ENCODE data around the gene METAP1D.
"Not testable (repeated sequence)": the region's sequence is repeated elsewhere in the genome, so short reads cannot be mapped to it uniquely, and the experiment has no call there.

The METAP1D gene

DNA sequence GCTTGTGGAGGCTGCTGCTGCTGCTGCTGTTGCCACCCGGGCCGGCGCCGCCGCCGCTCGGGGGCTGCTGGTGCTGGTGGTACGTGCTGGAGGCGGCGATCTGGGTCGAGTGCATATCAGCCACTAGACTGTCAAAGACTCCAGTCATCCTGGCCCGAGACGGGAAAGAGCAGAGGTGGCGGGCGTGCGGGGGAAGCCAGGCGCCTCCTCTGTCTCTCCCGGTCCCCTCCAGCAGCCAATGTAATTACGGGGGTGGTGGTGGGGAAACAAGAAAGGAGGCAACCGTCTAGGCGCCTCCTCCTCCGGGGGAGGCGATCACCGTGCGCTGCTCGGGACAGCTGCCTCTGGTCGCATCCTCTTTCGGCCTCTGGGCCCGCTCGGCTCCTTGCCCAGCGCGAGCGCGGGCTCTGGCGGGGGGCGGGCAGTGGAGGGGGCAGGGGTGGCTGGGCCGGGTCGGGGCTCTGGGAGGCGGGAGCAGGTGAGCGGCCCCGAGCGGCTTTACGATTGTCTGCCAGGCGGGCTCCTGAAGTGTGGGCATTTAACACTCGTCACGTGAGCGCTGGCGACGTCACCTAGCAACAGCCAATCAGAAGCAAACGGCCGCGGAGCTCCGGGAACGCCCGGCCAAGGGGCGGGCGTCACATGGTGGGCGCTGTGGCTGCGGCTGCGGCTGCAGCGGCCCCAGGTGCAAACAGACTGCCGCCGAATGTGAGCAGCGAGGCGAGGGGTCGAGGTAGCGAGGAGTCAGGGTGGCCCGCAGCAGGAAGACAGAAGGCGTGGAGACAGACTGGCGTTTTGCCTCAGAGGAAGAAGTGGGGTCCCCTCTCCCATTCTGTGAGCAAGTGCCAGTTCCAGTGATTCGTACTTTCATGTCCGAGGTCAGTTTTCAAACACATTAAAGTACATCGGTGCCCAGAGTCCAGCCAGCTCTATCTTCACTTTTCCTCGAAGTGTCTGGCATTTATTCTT is 102.9 kb downstream of the METAP1D start, which contains the start of gene DLX2:
Gene DLX2, minus strand, starts transcription at position 510 of the 969 bp plus-strand sequence. Its CDS starts 362 bp downstream, at position 148.
- DNase-seq: peak; percentile 81

DNA sequence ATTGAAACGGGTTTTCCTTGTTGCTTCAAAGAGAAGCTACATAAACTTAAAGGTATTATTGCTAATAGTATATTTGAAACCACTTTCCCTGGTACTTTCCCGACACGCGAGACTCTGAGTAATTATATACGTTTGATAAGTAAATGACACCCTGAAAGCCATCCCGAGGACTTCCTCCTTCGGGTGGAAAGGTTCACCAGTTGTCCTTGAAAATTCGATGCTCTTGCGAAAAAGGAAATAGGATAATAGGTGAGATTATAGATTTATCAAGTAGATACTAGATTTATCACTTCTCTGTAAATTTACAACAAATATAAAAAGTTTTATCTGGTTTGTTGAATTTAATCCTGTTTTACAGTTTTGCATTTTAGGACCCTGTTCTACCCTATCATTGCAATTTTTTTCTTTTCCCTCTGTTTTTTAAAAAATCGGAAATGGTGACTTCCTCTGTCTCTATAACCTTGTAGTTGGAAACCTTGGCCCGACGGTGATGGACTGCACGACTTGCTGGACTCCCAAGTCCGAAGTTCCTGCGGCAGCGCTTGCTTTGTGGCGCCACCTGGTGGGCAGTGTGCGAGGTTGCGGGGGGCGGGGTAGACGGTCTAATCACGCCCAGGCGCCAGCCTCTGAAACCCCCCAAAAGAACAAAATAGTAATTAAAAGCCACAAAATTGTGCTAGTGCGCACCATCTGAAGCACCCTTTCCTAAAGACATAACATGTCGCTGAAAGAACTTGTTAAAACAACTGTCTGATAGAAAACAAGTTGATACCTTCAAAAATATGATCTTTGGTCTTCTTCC is 103.9 kb downstream of the METAP1D start:
- peak; percentile 69 for DNase-seq

DNA sequence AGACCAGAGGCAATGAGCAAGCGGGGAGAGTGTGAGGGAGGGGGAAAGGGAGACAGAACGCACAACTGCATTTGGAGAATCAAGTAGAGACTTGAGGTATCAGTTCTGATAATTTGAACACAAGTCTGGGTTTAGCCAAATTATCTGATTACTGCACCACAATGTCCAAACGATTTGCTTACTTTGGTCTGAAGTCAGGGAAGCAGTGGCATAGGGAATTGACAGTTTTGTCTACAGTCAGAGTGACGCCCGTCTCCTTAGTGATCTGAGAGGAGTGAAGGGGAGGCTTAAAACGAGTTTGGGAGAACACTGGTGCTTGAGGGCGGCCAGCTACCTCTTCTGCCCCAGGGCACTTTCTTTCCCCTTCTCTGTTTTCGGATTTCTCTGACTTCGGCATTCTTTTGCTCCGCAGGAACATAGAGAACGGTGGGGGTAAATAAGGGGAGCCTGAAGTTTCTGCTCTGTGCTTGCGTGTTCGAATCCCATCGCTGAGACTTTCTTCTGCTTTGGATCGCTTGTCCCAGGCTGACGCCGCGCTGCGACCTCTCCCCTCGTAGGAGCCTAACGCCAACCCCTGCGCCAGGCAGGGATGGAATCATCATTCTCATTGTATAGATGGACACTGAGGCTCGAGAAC is 105.8 kb downstream of the METAP1D start:
- peak; percentile 35 for DNase-seq

DNA sequence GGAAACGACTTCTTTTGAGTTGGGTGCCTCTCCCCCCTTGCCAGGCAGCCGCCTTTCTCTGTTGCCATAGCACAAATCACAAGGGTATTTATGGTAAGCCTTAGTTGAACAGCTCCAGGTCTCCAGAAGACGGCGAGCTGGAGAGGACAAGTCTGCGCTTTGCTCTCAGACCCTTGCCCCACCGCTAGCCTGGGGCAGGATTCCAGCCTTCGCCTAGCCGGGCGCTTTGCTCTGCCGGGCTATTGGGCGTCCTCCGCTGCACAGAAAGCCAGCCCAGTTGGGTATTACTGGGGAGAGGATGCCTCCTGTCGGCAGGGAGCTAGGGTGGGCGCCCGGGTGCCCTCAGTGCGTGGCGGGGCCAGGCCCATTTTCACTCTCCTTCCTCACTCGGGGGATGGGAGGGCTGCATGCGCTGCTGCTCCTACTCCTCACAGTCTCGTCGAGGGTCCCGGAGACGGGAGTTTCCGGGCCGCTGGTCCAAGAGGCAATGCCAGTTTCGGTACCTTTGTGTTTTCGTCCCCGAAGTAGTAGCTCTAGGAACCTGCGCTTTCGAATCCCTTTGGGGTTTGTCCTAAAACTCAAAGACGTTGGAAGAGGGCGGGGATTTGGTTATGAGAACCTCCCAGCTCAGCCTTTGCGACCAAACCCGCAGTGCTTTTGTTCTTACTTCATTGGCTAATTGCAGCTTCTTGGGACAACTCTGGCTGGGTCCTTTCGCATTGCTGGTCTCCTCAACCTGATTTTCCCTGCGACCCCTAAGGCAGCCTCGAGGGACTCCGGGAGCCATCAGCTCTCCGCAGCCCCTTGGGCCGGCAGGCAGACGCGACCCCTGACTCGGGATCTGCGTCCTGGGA is 106.6 kb downstream of the METAP1D start:
- DNase-seq: peak; percentile 74

DNA sequence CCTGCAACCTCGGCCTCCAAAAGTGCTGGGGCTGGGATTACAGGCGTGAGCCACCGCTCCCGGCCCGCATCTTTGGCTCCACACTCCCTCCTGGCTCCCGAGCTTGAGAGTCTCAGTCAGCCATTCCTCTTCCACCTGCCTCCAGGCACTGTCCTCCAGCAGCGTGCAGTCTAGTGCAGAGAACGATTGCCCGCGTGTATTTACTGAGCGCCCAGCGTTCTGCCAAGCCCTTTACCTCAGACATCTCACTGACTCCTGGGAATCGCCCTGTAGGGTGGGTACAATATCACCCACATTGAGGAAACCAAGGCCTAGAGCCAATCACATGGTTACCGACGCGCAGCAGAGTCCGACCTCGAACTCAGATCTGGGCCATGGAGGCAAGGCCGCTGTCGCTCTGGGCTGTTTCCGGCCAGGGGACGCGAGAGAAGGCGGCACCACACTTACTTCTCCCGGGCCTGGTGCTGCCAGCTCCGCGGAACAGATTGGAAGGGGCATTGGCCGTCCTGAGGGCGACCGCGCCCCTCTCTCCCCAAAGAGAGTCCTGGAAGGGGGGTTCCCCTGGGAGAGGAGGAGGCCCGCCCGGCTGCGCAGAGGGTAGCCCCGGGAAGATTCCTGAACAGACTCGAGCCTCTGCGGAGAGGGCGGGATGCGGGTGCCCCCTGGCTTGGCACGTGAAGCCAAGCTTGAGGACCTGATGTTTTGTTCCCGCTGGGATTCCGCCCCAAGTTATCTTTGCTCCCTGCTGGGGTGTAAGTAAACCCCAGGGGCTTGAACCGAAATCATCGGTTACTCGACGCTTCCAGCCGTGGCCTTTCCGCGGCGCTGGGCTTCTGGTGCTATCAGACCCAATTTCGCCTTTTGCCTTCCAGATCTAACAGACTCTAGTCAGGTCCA is 108.2 kb downstream of the METAP1D start:
- DNase-seq: peak; percentile 41

DNA sequence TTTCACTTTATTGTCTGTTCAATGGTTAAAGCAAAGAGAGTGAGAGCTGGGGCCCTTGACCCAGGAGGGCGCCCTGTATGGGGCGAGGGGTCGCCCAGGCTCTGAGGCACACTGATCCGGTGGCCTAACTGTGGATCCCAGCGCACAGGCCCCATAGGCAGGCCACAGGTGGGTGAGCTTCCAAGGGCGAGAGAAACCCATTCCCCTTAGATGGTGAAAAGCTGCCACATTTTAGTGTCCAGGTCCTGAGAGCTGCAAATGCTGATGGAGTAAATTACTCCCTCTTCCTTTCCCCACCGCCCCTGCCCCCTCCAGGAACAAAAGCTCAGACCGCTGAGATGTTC is 108.8 kb downstream of the METAP1D start:
- no peak for DNase-seq

DNA sequence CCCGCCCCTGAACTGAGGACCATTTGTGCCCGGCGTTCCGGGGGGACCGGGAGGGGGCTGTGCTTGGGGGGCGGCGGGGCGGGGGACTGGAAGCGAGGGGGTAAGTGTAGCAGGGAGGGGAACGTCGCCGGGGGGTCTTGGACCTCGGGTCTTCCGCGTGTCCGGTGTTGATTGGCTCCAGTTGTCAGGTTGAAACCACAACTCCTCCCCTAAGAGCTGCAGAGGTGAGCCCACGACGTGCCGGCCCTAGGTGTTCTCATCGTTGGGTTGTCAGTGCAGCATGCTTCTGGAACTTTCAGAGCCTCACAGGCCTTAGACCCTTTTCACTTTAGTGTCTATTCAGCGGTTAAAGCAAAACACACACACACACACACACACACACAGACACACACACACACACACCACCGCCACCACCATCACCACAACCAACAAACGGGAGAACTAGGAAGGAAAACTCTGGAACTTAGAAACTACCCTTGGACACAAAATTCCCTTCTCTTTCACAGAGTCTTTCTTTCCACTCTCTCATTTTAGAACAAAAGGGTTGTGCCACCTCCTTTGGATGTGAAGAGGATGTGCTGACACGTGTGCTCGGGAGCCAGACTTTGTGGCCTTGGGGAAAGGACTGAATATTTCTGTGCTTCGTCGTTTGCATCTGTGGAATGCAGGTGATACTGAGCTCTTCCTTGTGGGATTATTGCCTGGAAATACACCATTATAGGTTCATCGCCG is 109.7 kb downstream of the METAP1D start:
- DNase-seq: peak; percentile 27

DNA sequence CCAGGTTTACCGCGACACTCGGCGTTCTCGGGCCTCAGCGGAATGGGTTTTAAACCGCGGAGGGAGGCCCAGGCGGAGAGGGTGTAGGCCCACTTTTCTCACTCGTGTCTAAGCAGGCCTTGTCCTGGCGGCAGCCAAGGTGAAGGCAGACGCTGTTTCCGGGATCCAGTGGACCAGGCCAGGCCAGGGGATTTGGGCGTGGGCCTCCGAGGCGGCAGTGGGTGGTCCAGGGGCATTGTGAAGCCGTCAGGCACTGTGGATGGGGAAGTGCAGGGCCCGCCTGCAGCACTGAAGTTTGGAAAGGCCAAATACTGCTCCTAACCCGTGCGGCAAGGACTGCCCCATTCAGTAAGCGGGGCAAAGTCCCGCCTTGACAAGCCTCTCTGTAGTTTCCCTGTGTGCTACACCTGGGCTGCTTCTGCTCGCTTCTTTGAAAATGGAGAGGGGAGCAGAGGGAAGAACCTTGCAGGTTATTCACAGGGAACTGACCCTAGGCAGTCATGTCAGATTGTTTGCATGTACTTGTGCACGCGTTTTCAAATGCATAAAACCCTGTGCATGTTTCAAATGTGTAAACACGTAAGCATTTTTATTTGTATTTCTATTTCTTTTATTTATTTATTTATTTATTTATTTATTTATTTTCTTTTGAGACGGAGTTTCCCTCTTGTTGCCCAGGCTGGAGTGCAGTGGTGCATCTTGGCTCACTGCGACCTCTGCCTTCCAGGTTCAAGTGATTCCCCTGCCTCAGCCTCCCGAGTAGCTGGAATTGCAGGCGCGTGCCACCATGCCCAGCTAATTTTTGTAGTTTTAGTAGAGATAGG is 110.4 kb downstream of the METAP1D start:
- peak; percentile 41 for DNase-seq

DNA sequence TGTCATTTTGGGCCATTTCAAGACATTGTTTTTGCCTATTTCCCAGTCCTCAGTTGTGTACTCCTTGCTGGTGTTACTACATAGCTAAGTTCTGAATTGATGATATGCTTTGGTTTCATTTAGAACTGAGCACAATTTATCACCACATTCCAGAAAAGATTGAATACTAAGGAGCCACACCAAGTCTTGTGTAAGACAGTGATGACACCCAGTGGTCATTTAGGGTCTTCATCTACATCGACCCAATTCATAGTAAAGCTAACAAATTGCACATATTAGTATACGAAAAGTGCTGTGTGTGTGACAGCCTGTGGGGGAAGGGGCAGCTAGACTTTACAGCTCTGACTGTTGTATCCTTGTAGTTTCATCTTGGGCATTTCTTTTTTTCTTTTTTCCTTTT is 113.9 kb downstream of the METAP1D start:
- DNase-seq: no peak

DNA sequence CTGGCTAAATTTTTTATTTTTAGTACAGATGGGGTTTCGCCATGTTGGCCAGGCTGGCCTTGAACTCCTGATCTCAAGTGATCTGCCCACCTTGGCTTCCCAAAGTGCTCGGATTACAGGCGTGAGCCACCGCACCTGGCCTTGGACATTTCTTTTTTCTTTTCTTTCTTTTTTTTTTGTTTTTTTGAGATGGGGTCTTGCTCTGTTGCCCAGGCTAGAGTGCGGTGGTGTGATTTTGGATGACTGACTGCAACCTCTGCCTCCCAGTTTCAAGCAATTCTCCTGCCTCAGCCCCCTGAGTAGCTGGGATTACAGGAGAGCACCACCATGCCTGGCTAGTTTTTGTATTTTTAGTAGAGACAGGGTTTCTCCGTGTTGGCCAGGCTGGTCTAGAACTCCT is 114.4 kb downstream of the METAP1D start:
- DNase-seq: not testable (repeated sequence)

DNA sequence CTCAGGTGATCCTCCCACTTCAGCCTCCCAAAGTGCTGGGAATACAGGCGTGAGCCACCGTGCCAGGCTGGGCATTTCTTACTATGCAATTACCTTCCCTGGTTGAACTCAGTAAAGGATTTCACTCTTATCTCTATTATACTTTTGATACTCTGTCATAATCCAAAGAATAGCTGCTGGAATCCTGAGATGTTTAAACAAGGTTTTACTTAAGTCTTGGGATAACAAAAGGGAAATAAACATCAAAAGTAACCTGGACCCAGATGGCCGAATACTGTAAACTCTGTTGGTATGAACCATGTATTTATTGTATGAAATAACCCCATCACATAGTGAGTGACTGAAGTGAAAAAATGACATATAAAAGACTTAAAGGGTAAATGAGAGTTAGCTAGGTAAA is 114.8 kb downstream of the METAP1D start:
- no peak for DNase-seq

DNA sequence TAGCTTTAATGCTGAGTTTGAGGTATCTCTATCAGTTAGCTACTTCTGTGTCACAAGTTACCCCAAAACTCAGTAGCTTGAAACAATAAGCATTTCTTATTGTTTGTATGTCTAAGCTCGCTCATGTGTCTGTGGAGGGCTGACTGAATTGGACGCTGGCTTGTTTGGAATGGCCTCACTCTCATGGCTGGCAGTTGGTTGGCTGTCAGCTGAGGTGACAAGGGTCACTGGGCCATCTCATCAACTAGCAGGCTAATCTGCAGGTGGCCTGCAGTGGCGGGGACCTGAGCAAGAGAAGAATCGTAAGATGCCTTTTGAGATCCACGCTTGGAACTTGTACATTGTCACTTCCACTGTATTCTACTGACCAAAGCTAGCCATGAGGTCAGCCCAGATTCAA is 116.4 kb downstream of the METAP1D start:
- DNase-seq: no peak

DNA sequence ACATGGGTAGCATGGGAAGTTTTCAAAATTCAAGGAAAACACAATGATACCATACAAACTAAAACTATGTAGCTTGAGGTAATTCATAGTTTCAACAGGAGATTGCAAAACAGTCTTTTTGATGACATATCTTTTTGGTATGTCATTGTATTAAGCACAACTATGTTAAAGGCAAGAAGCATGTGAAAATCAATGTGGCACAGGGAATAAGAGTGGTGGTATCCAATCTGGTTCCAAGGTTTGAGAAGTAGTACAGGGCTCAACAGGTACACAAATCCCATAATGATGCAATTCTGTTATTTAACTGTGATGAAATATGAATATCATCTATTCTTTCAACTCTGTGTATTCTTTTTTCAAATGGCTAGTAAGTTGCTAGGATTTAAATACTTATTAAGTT is 119.3 kb downstream of the METAP1D start:
- no peak for DNase-seq

DNA sequence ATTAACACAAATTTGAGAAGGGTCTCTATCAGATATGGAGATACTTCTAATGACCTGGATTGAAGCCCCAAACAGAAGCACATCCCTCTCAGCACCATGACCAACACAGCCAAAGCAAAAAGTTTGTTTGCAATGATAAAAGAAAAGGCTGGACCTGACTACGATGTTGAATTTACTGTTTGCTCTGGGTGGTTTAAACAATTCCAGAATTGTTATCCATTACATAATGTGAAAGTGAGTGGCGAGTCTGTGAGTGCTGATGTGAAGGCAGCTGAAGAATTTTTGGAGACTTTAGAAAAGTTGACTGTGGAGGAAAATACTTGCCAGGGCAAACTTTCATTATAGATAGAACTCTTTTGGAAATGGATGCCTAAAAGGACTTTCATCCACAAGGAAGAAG is 120.4 kb downstream of the METAP1D start:
- DNase-seq: no peak

DNA sequence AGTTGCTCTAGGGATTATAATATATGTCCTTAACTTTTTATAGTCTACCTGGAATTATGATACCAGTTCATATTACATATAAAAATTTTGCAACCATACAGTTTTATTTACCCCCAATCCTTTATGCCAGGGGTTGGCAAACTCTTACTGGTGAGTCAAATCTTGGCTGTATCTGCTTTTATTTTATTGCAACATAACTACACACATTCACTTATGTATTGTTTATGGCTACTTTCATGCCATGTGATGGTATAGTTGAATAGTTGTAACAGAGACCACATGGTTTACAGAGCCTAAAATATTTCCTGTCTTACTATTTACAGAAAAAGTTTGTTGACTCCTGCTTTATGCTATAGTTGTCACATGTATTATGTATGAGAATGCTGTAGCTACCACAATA is 128.7 kb downstream of the METAP1D start:
- no peak for DNase-seq

DNA sequence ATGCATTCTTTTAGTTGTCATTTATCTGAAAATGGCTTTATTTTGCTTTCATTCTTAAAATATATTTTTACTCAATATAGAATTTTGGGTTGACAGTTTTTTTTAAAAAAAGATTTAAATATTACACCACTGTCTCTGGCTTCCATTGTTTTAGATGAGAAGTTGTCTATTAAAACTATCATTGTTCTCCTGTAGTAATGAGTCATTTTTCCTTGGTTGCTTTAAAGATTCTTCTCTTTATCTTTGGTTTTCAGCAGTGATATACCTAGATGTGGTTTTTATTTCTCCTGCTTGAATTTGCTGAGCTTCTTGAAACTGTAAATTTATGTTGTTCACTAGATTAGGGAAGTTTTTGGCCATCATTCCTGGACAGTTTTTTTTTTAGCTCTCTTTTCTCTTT is 129.7 kb downstream of the METAP1D start:
- DNase-seq: no peak
